Astrocyte (in vitro differentiated cells and primary cell): Measurements from ENCODE around the gene VPS36. TPM values are rescaled to one million over a fixed set of nuclear protein-coding genes. Genes with fewer than 3 reads are reported as not detected.

ENCODE experiments used
- DNase-seq: peaks from one replicate; pipeline ENCODE4 v3.0.0-alpha.2; 2010; ENCODE audit warnings: low read depth
- FAIRE-seq: peaks from 2 replicates; lab custom pipeline; 2011; peaks lifted over from hg19 to GRCh38; lab: Jason Lieb, UNC
- H2AFZ ChIP-seq: 2 replicates; pipeline ENCODE4 v1.6.0; 2012; ENCODE audit warnings: low read depth, low read length, inconsistent platforms
- H3K27ac ChIP-seq: 2 replicates; pipeline ENCODE4 v1.5.1; 2011; ENCODE audit warnings: low read depth, low read length, inconsistent platforms
- H3K27me3 ChIP-seq: 2 replicates; pipeline ENCODE4 v1.6.0; 2011; ENCODE audit warnings: low read length, inconsistent platforms; ENCODE audit not compliant: insufficient read depth
- H3K36me3 ChIP-seq: 2 replicates; pipeline ENCODE4 v1.5.1; 2011; ENCODE audit warnings: low read length, inconsistent platforms; ENCODE audit not compliant: insufficient read depth
- H3K4me1 ChIP-seq: 2 replicates; pipeline ENCODE4 v1.5.1; 2011; ENCODE audit warnings: low read length, inconsistent platforms; ENCODE audit not compliant: insufficient read depth
- H3K4me2 ChIP-seq: 2 replicates; pipeline ENCODE4 v1.6.0; 2012; ENCODE audit warnings: low read length, inconsistent platforms
- H3K4me3 ChIP-seq: 2 replicates; pipeline ENCODE4 v1.5.1; 2011; ENCODE audit warnings: low read depth, mild to moderate bottlenecking, low read length, inconsistent platforms; ENCODE audit not compliant: insufficient read depth
- H3K79me2 ChIP-seq: 2 replicates; pipeline ENCODE4 v1.6.0; 2012; ENCODE audit warnings: mild to moderate bottlenecking, low read length, inconsistent platforms; ENCODE audit not compliant: insufficient read depth
- H3K9ac ChIP-seq: 2 replicates; pipeline ENCODE4 v1.6.0; 2012; ENCODE audit warnings: mild to moderate bottlenecking, low read length, inconsistent platforms
- H3K9me3 ChIP-seq: 2 replicates; pipeline ENCODE4 v1.5.1; 2012; ENCODE audit warnings: low read depth, mild to moderate bottlenecking, low read length, inconsistent platforms; ENCODE audit not compliant: insufficient read depth
- H4K20me1 ChIP-seq: 2 replicates; pipeline ENCODE4 v1.6.0; 2012; ENCODE audit warnings: low read length, inconsistent platforms; ENCODE audit not compliant: insufficient read depth
- H3K27ac Mint-ChIP-seq: one replicate; pipeline ENCODE4 v1.8.0; 2021; ENCODE audit warnings: mild to moderate bottlenecking, mixed read lengths; ENCODE audit not compliant: unreplicated experiment
- H3K27me3 Mint-ChIP-seq: one replicate; pipeline ENCODE4 v1.8.0; 2021; ENCODE audit warnings: low read depth, mixed read lengths; ENCODE audit not compliant: unreplicated experiment
- H3K36me3 Mint-ChIP-seq: one replicate; pipeline ENCODE4 v1.8.0; 2021; ENCODE audit warnings: low read depth, mixed read lengths; ENCODE audit not compliant: unreplicated experiment
- H3K4me1 Mint-ChIP-seq: one replicate; pipeline ENCODE4 v1.8.0; 2021; ENCODE audit warnings: low read depth, mixed read lengths; ENCODE audit not compliant: unreplicated experiment
- H3K4me3 Mint-ChIP-seq: one replicate; pipeline ENCODE4 v1.8.0; 2021; ENCODE audit warnings: mild to moderate bottlenecking, moderate library complexity, mixed read lengths; ENCODE audit not compliant: unreplicated experiment
- H3K9me3 Mint-ChIP-seq: one replicate; pipeline ENCODE4 v1.8.0; 2021; ENCODE audit warnings: mild to moderate bottlenecking, mixed read lengths; ENCODE audit not compliant: unreplicated experiment
- EZH2 ChIP-seq: IDR thresholded peaks from 2 replicates; pipeline ENCODE4 v1.6.1; 2012; ENCODE audit warnings: mild to moderate bottlenecking, low read length, inconsistent platforms; ENCODE audit not compliant: insufficient read depth
- total RNA-seq: library from RNA; stranded (reverse); gene quantifications from 2 replicates; pipeline ENCODE4 v1.2.1, GENCODE V29; 2021
- TF ChIP-seq, protein P1 (sequence below): IDR thresholded peaks from 2 replicates; pipeline ENCODE4 v1.5.1; 2011; ENCODE audit warnings: low read depth, mild to moderate bottlenecking, inconsistent platforms, low read length, moderate library complexity; ENCODE audit not compliant: insufficient read depth

The VPS36 gene
- total RNA-seq, 1 donor from 2014 or later, result 41.8 TPM

DNA sequence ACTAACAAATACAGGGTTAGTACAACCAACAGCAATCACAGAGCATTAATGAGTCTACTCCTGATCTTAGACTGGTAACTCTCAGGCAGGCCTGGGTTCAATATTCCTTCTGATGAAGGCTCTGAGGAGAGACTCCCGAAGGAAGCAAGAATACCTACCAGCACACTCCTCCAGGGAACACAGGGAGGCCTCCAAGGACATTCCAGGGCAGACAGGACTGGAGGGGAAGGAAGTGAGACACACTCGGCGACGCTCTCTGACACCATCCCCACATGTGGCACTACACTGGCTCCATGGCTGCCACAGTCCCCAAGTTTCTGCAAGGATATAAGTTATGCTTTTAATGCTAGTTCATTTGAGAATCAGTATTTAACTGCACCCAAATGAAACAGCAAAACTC is 64.6 kb downstream of the VPS36 start:
- TF ChIP-seq, protein P1, sequence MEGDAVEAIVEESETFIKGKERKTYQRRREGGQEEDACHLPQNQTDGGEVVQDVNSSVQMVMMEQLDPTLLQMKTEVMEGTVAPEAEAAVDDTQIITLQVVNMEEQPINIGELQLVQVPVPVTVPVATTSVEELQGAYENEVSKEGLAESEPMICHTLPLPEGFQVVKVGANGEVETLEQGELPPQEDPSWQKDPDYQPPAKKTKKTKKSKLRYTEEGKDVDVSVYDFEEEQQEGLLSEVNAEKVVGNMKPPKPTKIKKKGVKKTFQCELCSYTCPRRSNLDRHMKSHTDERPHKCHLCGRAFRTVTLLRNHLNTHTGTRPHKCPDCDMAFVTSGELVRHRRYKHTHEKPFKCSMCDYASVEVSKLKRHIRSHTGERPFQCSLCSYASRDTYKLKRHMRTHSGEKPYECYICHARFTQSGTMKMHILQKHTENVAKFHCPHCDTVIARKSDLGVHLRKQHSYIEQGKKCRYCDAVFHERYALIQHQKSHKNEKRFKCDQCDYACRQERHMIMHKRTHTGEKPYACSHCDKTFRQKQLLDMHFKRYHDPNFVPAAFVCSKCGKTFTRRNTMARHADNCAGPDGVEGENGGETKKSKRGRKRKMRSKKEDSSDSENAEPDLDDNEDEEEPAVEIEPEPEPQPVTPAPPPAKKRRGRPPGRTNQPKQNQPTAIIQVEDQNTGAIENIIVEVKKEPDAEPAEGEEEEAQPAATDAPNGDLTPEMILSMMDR, result no peak
- TF ChIP-seq EZH2, result no peak
- H4K20me1 ChIP-seq, result no peaks in the 10 kb centered on the region
- no peaks in the 10 kb centered on the region for H3K9me3 ChIP-seq
- H3K27ac ChIP-seq, result no peak overlapping the region
- H3K4me1 Mint-ChIP-seq, result peaks cover 7% of the 10 kb centered on the region
- H3K27me3 ChIP-seq, result no peaks in the 10 kb centered on the region
- no peak overlapping the region for H3K27ac Mint-ChIP-seq
- no peaks in the 10 kb centered on the region for H3K27me3 Mint-ChIP-seq
- H3K4me3 Mint-ChIP-seq, result no peak overlapping the region
- H3K9me3 Mint-ChIP-seq, result no peaks in the 10 kb centered on the region
- no peak overlapping the region for H3K9ac ChIP-seq
- DNase-seq (no peak), FAIRE-seq (no peak)
- no peak overlapping the region for H3K4me2 ChIP-seq
- no peaks in the 10 kb centered on the region for H3K4me1 ChIP-seq
- H3K79me2 ChIP-seq, result no peaks in the 10 kb centered on the region
- H3K4me3 ChIP-seq, result no peak overlapping the region
- H3K36me3 Mint-ChIP-seq, result peaks cover 4% of the 10 kb centered on the region
- H2AFZ ChIP-seq, result no peak overlapping the region
- no peaks in the 10 kb centered on the region for H3K36me3 ChIP-seq

DNA sequence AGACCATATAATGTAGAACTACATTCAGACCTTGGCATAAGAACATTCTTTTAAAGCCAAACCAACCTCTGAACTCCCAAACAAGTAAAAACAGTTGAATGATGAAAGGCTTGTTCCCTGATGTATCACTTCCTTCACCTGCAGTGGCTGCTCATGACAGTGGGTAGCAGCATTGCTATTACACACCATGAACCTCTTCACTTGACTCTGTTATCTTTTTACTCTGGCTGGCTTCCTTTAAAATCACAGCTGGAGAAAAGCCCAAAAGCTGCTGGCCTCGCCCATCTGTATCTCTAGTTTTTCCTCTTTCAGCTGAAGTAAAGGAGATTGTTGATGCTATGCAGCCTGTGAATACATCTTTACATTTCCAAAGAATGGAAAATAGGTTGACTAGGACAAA is 67.1 kb downstream of the VPS36 start:
- Histone ChIP-seq H3K4me2 (no peak overlapping the region), H3K27me3 (no peaks in the 10 kb centered on the region), H3K27ac (no peak overlapping the region), H2AFZ (no peak overlapping the region), H3K9me3 (no peaks in the 10 kb centered on the region), H3K4me1 (no peaks in the 10 kb centered on the region), H3K36me3 (no peaks in the 10 kb centered on the region), H3K9ac (no peak overlapping the region), H4K20me1 (no peaks in the 10 kb centered on the region), H3K79me2 (no peaks in the 10 kb centered on the region), H3K4me3 (no peak overlapping the region)
- Mint-ChIP-seq H3K27me3 (no peaks in the 10 kb centered on the region), H3K27ac (no peak overlapping the region), H3K4me3 (no peak overlapping the region), H3K36me3 (peaks cover 10% of the 10 kb centered on the region), H3K4me1 (peaks cover 7% of the 10 kb centered on the region), H3K9me3 (no peaks in the 10 kb centered on the region)
- DNase-seq, result no peak
- FAIRE-seq, result no peak
- TF ChIP-seq, protein P1, result no peak
- no peak for TF ChIP-seq EZH2

DNA sequence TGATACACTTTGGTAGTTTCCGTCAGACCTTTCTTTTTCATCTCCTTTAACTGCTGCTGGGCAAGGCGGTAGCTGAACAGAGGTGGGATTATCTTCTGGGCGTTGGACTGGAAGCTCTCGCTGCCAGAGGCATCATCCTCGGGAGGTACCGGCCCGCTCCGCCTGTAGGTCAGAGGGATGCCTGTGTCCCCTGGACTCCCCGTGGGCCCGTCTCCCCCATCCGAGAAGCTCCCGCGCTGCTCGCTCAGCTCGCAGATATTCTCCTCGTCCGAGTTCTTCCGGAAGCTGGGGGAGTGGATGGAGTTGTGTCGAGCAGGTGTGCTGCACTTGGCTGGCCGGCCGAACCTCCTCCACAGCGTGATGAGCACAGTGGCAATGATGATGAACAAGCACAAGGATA is 72.1 kb downstream of the VPS36 start:
- no peak overlapping the region for H3K27ac Mint-ChIP-seq
- DNase-seq (no peak), FAIRE-seq (no peak)
- peaks cover 6% of the 10 kb centered on the region for H3K4me1 Mint-ChIP-seq
- peaks cover 15% of the 10 kb centered on the region for H3K36me3 Mint-ChIP-seq
- Histone ChIP-seq H3K9ac (no peak overlapping the region), H3K27me3 (no peaks in the 10 kb centered on the region), H3K9me3 (no peaks in the 10 kb centered on the region), H3K79me2 (no peaks in the 10 kb centered on the region), H4K20me1 (no peaks in the 10 kb centered on the region), H3K4me1 (peaks cover 3% of the 10 kb centered on the region), H2AFZ (no peak overlapping the region), H3K4me3 (no peak overlapping the region), H3K36me3 (no peaks in the 10 kb centered on the region), H3K4me2 (no peak overlapping the region), H3K27ac (no peak overlapping the region)
- TF ChIP-seq EZH2, result no peak
- TF ChIP-seq, protein P1, result no peak
- H3K4me3 Mint-ChIP-seq, result no peak overlapping the region
- H3K27me3 Mint-ChIP-seq, result no peaks in the 10 kb centered on the region
- no peaks in the 10 kb centered on the region for H3K9me3 Mint-ChIP-seq
